Neural cell (in vitro differentiated cells): ENCODE measurements around the gene C4BPA. TPM values are rescaled to one million over a fixed set of nuclear protein-coding genes. Genes with fewer than 3 reads are reported as not detected.

Experiments used
- H2AFZ ChIP-seq: fragments of 200-600, 300-800 bp; sonication (generic), shearing (Covaris generic); 2 replicates; pipeline ENCODE4 v1.6.0; 2014; ENCODE audit warnings: low read depth, mild to moderate bottlenecking, antibody characterized with exemption, low read length, moderate library complexity
- H3F3A ChIP-seq: fragments of 200-600 bp; shearing (Covaris generic); 2 replicates; pipeline ENCODE4 v1.6.1; 2016; ENCODE audit warnings: mild to moderate bottlenecking, moderate library complexity, mixed read lengths, antibody characterized with exemption, low read length; ENCODE audit not compliant: insufficient read depth, poor library complexity, severe bottlenecking
- H3K27ac ChIP-seq: fragments of 200-600, 300-800 bp; sonication (generic), shearing (Covaris generic); 2 replicates; pipeline ENCODE4 v1.5.1; 2014; ENCODE audit warnings: mild to moderate bottlenecking, low read length, moderate library complexity
- H3K27me3 ChIP-seq: fragments of 300-800, 200-600 bp; sonication (generic), shearing (Covaris generic); 2 replicates; pipeline ENCODE4 v1.6.0; 2014; ENCODE audit warnings: mild to moderate bottlenecking, low read depth, low read length, moderate library complexity; ENCODE audit not compliant: insufficient read depth
- H3K36me3 ChIP-seq: fragments of 300-800, 200-600 bp; sonication (generic), shearing (Covaris generic); 2 replicates; pipeline ENCODE4 v1.5.1; 2014; ENCODE audit warnings: mild to moderate bottlenecking, antibody characterized with exemption, low read length, moderate library complexity; ENCODE audit not compliant: insufficient read depth
- H3K4me2 ChIP-seq: fragments of 300-800, 200-600 bp; sonication (generic), shearing (Covaris generic); 2 replicates; pipeline ENCODE4 v1.6.0; 2014; ENCODE audit warnings: mild to moderate bottlenecking, low read length
- H3K4me3 ChIP-seq: fragments of 300-800, 200-600 bp; sonication (generic), shearing (Covaris generic); 2 replicates; pipeline ENCODE4 v1.5.1; 2014; ENCODE audit warnings: mild to moderate bottlenecking, low read length, moderate library complexity
- H3K79me2 ChIP-seq: fragments of 200-600 bp; shearing (Covaris generic); replicated peaks from 2 replicates; pipeline ENCODE4 v1.6.0; 2014; ENCODE audit warnings: mild to moderate bottlenecking, low read length, moderate library complexity; ENCODE audit not compliant: insufficient read depth
- H3K9ac ChIP-seq: fragments of 300-800, 200-600 bp; sonication (generic), shearing (Covaris generic); 2 replicates; pipeline ENCODE4 v1.6.1; 2016; ENCODE audit warnings: mild to moderate bottlenecking, low read length, mixed read lengths
- H3K9me2 ChIP-seq: fragments of 200-600 bp; shearing (Covaris generic); 2 replicates; pipeline ENCODE4 v1.6.1; 2016; ENCODE audit warnings: mild to moderate bottlenecking, low read length, mixed read lengths; ENCODE audit not compliant: insufficient read depth
- H3K9me3 ChIP-seq: fragments of 200-600, 300-800 bp; sonication (generic), shearing (Covaris generic); 2 replicates; pipeline ENCODE4 v1.6.1; 2016; ENCODE audit warnings: mild to moderate bottlenecking, mixed run types, low read length, moderate library complexity, mixed read lengths
- H4K20me1 ChIP-seq: fragments of 200-600 bp; shearing (Covaris generic); 2 replicates; pipeline ENCODE4 v1.6.1; 2016; ENCODE audit warnings: mild to moderate bottlenecking, mixed run types; ENCODE audit not compliant: insufficient read depth
- EP300 ChIP-seq: fragments of 450-650 bp; conservative IDR thresholded peaks from 2 replicates; pipeline ENCODE4 v1.6.1; 2014; ENCODE audit warnings: antibody characterized with exemption, mild to moderate bottlenecking, moderate library complexity; ENCODE audit not compliant: poor library complexity, severe bottlenecking
- EZH2 ChIP-seq: fragments of 200-600, 300-800 bp; shearing (Covaris generic), sonication (generic); IDR thresholded peaks from 2 replicates; pipeline ENCODE4 v1.6.1; 2014; ENCODE audit warnings: antibody characterized with exemption, low read length, borderline replicate concordance, mild to moderate bottlenecking; ENCODE audit not compliant: insufficient read depth, poor library complexity, severe bottlenecking
- MXI1 ChIP-seq: fragments of 450-650 bp; conservative IDR thresholded peaks from 2 replicates; pipeline ENCODE4 v1.6.1; 2014; ENCODE audit warnings: antibody characterized with exemption, mild to moderate bottlenecking; ENCODE audit not compliant: poor library complexity, severe bottlenecking
- POLR2AphosphoS5 ChIP-seq: IDR thresholded peaks from 2 replicates; pipeline ENCODE4 v1.6.1; 2012
- RAD21 ChIP-seq: fragments of 450-650 bp; conservative IDR thresholded peaks from 2 replicates; pipeline ENCODE4 v1.6.1; 2014; ENCODE audit warnings: antibody characterized with exemption, mild to moderate bottlenecking, moderate library complexity
- SMC3 ChIP-seq: fragments of 450-650 bp; conservative IDR thresholded peaks from 2 replicates; pipeline ENCODE4 v1.6.1; 2014; ENCODE audit warnings: antibody characterized with exemption, mild to moderate bottlenecking, moderate library complexity; ENCODE audit not compliant: poor library complexity
- TAF1 ChIP-seq: IDR thresholded peaks from 2 replicates; pipeline ENCODE4 v1.6.1; 2012; ENCODE audit warnings: low read depth
- polyA plus RNA-seq: library from polyadenylated mRNA; depleted of rRNA; stranded (reverse); fragments of >200 nt; gene quantifications from 2 replicates; pipeline ENCODE4 v1.2.3, GENCODE V29; 2014
- TF ChIP-seq, protein P1 (sequence below): IDR thresholded peaks from 2 replicates; pipeline ENCODE4 v1.6.1; 2012; ENCODE audit warnings: borderline replicate concordance
- TF ChIP-seq, protein P2 (sequence below): fragments of 450-650 bp; IDR thresholded peaks from 2 replicates; pipeline ENCODE4 v1.5.1; 2014; ENCODE audit warnings: antibody characterized with exemption, mild to moderate bottlenecking, moderate library complexity; ENCODE audit not compliant: poor library complexity, severe bottlenecking

The C4BPA gene
- polyA plus RNA-seq, 1 donor from 2014 or later, result not detected

DNA sequence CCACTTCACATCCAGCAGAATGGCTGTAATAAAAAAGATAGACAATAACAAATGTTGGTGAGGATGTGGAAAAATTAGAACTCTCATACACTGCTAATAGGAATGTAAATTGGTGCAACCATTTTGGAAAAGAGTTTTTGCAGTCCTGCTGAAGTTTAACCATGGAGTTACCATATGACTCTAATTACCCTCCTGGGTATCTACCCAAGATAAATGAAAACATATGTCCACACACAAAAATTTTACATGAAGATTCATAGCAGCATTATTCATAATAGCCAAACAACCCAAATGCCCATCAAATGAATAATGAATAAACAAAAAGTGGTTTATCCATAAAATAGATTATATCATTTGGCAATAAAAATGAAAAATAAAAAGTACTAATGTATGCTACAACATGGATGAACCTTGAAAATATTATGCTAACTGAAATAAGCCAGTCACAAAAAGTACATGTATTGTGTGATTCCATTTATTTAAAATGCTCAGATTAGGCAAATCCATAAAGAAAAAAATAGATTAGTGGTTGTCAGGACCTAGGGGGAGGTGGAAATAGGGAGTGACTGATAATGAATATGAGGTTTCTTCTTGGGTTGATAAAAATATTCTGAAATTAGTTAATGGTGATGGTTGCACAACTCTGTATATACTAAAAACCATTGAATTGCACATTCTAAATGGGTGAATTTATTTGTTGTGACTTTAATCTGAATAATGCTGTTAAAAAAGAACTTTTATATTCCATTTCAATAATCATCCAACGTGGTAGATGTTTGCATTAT is 26.4 kb downstream of the C4BPA start:
- H3K9me2 ChIP-seq, result no peaks in the 10 kb centered on the region
- no peak overlapping the region for H3K9ac ChIP-seq
- H3K27me3 ChIP-seq, result no peaks in the 10 kb centered on the region
- H3K9me3 ChIP-seq, result peaks cover 7% of the 10 kb centered on the region
- TF ChIP-seq SMC3 (no peak), RAD21 (no peak), TAF1 (no peak), MXI1 (no peak), POLR2AphosphoS5 (no peak), EP300 (no peak), EZH2 (no peak)
- TF ChIP-seq, protein P1, sequence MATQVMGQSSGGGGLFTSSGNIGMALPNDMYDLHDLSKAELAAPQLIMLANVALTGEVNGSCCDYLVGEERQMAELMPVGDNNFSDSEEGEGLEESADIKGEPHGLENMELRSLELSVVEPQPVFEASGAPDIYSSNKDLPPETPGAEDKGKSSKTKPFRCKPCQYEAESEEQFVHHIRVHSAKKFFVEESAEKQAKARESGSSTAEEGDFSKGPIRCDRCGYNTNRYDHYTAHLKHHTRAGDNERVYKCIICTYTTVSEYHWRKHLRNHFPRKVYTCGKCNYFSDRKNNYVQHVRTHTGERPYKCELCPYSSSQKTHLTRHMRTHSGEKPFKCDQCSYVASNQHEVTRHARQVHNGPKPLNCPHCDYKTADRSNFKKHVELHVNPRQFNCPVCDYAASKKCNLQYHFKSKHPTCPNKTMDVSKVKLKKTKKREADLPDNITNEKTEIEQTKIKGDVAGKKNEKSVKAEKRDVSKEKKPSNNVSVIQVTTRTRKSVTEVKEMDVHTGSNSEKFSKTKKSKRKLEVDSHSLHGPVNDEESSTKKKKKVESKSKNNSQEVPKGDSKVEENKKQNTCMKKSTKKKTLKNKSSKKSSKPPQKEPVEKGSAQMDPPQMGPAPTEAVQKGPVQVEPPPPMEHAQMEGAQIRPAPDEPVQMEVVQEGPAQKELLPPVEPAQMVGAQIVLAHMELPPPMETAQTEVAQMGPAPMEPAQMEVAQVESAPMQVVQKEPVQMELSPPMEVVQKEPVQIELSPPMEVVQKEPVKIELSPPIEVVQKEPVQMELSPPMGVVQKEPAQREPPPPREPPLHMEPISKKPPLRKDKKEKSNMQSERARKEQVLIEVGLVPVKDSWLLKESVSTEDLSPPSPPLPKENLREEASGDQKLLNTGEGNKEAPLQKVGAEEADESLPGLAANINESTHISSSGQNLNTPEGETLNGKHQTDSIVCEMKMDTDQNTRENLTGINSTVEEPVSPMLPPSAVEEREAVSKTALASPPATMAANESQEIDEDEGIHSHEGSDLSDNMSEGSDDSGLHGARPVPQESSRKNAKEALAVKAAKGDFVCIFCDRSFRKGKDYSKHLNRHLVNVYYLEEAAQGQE, result no peak
- TF ChIP-seq, protein P2, sequence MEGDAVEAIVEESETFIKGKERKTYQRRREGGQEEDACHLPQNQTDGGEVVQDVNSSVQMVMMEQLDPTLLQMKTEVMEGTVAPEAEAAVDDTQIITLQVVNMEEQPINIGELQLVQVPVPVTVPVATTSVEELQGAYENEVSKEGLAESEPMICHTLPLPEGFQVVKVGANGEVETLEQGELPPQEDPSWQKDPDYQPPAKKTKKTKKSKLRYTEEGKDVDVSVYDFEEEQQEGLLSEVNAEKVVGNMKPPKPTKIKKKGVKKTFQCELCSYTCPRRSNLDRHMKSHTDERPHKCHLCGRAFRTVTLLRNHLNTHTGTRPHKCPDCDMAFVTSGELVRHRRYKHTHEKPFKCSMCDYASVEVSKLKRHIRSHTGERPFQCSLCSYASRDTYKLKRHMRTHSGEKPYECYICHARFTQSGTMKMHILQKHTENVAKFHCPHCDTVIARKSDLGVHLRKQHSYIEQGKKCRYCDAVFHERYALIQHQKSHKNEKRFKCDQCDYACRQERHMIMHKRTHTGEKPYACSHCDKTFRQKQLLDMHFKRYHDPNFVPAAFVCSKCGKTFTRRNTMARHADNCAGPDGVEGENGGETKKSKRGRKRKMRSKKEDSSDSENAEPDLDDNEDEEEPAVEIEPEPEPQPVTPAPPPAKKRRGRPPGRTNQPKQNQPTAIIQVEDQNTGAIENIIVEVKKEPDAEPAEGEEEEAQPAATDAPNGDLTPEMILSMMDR, result no peak
- H4K20me1 ChIP-seq, result no peaks in the 10 kb centered on the region
- no peak overlapping the region for H2AFZ ChIP-seq
- no peak overlapping the region for H3K4me2 ChIP-seq
- H3K36me3 ChIP-seq, result no peaks in the 10 kb centered on the region
- no peaks in the 10 kb centered on the region for H3K79me2 ChIP-seq
- H3K4me3 ChIP-seq, result no peak overlapping the region
- no peak overlapping the region for H3K27ac ChIP-seq
- no peaks in the 10 kb centered on the region for H3F3A ChIP-seq

DNA sequence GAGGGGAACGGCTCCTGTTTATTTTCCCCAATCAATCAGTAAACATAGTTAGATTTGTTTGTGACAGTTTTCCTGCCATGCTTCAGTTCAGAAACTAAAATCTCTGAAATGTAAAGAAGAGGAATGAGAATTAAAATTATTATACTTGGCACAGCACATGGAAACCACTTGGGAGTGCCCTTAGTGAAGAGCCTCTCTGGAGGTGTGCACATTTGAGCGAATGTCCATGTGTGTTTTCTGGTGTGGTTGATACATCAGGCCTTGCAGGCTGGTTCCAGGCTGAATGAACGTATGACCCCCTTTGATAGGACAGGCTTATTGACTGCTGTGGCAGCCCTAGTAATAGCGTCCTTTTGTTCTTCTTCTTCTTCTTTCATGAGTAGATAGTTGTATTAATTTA is 27.1 kb downstream of the C4BPA start:
- Histone ChIP-seq H3K79me2 (no peaks in the 10 kb centered on the region), H4K20me1 (no peaks in the 10 kb centered on the region), H3K27ac (no peak overlapping the region), H3K27me3 (no peaks in the 10 kb centered on the region), H3K9me3 (peaks cover 7% of the 10 kb centered on the region), H3K4me2 (no peak overlapping the region), H2AFZ (no peak overlapping the region), H3K9me2 (no peaks in the 10 kb centered on the region), H3K9ac (no peak overlapping the region), H3K36me3 (no peaks in the 10 kb centered on the region), H3F3A (no peaks in the 10 kb centered on the region), H3K4me3 (no peak overlapping the region)
- TF ChIP-seq MXI1, result no peak
- TF ChIP-seq SMC3, result no peak
- TF ChIP-seq, protein P1, result no peak
- TF ChIP-seq RAD21, result no peak
- no peak for TF ChIP-seq POLR2AphosphoS5
- TF ChIP-seq TAF1, result no peak
- no peak for TF ChIP-seq EZH2
- TF ChIP-seq, protein P2, result no peak
- TF ChIP-seq EP300, result no peak
